ENCODE data around the gene SCN10A.

GRCh38 chr3:38728008-38728407 is 88.0 kb downstream of the SCN10A start:
- TF ChIP-seq CTCF (IDR thresholded peaks at IDR 0.05; ENCODE audit: insufficient read depth, low read length, poor library complexity, severe bottlenecking) (no peak), EZH2phosphoT487 (conservative IDR thresholded peaks at IDR 0.05; ENCODE audit: low read length) (no peak)
